Lower lobe of right lung (tissue), 2 donors: ENCODE measurements around the gene CENPO. TPM values are rescaled to one million over a fixed set of nuclear protein-coding genes. Genes with fewer than 3 reads are reported as not detected.

Source experiments
- ATAC-seq, 2 donors: fragments of 200-7000 bp; cut with Tn5 transposase; one replicate each; pipeline ENCODE4 v1.9.1; 2020 to 2022; ENCODE audit warnings: mild to moderate bottlenecking in 2 of 2, moderate library complexity in 2 of 2
- DNase-seq: peaks from one replicate; pipeline ENCODE4 v3.0.0-alpha.2; 2020
- H3K27ac ChIP-seq: fragments of 200-600 bp; one replicate; pipeline ENCODE4 v1.8.0; 2022
- H3K27me3 ChIP-seq: fragments of 200-600 bp; one replicate; pipeline ENCODE4 v1.8.0; 2022; ENCODE audit warnings: low read depth
- H3K36me3 ChIP-seq: fragments of 200-600 bp; one replicate; pipeline ENCODE4 v1.8.0; 2022; ENCODE audit warnings: mild to moderate bottlenecking
- H3K4me1 ChIP-seq: fragments of 200-600 bp; one replicate; pipeline ENCODE4 v1.8.0; 2022
- H3K4me3 ChIP-seq: fragments of 200-600 bp; one replicate; pipeline ENCODE4 v1.8.0; 2022; ENCODE audit warnings: mild to moderate bottlenecking
- H3K9me3 ChIP-seq: fragments of 200-600 bp; one replicate; pipeline ENCODE4 v1.8.0; 2022
- intact Hi-C: fragments of 100-400 bp; cut with DNase I; formaldehyde crosslinking; loops from one replicate; pipeline ENCODE4 v1.11.0; 2022
- total RNA-seq: library from RNA; stranded (reverse); fragmentation: NEBNext Ultra II Directional; extraction: Animal tissue kit (Norgen Biotek cat#: 25700); gene quantifications from one replicate; pipeline ENCODE4 v1.2.1, GENCODE V29; 2021
- TF ChIP-seq, protein P1 (sequence below): fragments of 200-600 bp; IDR thresholded peaks from one replicate; pipeline ENCODE4 v1.8.0; 2022; ENCODE audit warnings: antibody characterized with exemption, mild to moderate bottlenecking
- donor health status: DM: no; HTN: yes; CAD: no; lungs with severe emphysema.

CENPO gene
- total RNA-seq, 1 donor from 2014 or later: 5.3 TPM

DNA sequence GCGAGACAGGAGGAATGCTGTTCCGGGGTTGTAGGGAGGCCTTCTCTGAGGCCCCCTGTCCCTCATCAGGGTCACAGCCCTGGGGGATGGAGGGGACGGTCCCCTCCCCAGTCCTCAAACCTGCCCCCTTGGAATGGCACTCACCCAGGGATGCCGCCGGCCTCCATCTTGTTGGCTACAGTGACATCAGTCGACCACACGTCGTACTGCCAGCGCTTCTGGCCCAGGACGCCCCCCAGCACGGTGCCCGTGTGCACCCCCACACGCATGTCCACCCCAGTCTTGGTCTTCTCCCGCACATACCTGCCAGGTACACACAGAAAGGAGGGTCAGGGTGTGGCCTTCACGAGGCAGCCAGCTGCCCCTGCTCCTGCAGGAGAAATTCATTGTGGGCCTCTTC, 46.5 kb downstream of the CENPO start:
- intact Hi-C loops: no loop called here
- ATAC-seq (no peak), DNase-seq (no peak)
- no peaks in the 10 kb centered on the region for H3K4me1 ChIP-seq
- no peaks in the 10 kb centered on the region for H3K9me3 ChIP-seq
- H3K27me3 ChIP-seq: no peaks in the 10 kb centered on the region
- TF ChIP-seq, protein P1, sequence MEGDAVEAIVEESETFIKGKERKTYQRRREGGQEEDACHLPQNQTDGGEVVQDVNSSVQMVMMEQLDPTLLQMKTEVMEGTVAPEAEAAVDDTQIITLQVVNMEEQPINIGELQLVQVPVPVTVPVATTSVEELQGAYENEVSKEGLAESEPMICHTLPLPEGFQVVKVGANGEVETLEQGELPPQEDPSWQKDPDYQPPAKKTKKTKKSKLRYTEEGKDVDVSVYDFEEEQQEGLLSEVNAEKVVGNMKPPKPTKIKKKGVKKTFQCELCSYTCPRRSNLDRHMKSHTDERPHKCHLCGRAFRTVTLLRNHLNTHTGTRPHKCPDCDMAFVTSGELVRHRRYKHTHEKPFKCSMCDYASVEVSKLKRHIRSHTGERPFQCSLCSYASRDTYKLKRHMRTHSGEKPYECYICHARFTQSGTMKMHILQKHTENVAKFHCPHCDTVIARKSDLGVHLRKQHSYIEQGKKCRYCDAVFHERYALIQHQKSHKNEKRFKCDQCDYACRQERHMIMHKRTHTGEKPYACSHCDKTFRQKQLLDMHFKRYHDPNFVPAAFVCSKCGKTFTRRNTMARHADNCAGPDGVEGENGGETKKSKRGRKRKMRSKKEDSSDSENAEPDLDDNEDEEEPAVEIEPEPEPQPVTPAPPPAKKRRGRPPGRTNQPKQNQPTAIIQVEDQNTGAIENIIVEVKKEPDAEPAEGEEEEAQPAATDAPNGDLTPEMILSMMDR: no peak
- H3K4me3 ChIP-seq: no peak overlapping the region
- H3K27ac ChIP-seq: no peak overlapping the region
- peaks cover 19% of the 10 kb centered on the region for H3K36me3 ChIP-seq

DNA sequence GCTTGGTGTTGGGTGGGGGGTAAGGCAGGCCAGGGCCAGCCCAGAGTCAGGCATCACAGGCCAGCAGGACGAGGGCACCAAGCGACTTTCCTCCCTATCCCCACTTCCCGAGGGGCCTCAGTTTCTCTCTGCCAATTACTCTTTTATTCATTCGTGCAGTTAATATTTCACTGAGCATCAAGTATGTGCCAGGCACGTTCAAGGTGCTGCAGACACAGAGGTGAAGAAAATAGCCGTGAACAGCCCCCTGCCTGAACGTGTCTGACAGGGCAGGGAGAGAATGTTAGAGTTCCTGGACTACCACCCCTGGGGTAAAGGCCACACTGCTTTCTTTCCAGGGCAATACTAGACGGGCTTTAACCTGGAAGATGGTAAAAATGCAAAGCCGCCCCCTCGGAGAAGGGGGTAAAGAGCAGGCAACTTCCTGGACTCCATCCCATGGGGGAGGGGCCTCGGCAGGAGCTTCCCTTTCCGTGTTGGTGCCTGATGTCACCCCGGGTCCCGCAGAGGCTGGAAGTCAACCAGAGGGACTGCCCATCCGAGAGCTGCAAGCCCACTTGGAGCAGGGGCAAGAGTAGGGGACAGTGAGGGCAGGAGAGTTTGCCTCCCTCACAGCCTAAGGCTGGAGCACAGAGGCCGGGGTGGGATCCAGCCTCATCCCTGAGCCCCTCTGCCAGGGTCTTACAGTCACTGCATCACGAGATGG, 47.1 kb downstream of the CENPO start:
- H3K4me1 ChIP-seq: no peaks in the 10 kb centered on the region
- no peaks in the 10 kb centered on the region for H3K9me3 ChIP-seq
- TF ChIP-seq, protein P1: no peak
- peaks cover 19% of the 10 kb centered on the region for H3K36me3 ChIP-seq
- H3K27me3 ChIP-seq: no peaks in the 10 kb centered on the region
- no peak overlapping the region for H3K27ac ChIP-seq
- ATAC-seq: no peak
- intact Hi-C loops: no loop called here
- no peak for DNase-seq
- H3K4me3 ChIP-seq: no peak overlapping the region

DNA sequence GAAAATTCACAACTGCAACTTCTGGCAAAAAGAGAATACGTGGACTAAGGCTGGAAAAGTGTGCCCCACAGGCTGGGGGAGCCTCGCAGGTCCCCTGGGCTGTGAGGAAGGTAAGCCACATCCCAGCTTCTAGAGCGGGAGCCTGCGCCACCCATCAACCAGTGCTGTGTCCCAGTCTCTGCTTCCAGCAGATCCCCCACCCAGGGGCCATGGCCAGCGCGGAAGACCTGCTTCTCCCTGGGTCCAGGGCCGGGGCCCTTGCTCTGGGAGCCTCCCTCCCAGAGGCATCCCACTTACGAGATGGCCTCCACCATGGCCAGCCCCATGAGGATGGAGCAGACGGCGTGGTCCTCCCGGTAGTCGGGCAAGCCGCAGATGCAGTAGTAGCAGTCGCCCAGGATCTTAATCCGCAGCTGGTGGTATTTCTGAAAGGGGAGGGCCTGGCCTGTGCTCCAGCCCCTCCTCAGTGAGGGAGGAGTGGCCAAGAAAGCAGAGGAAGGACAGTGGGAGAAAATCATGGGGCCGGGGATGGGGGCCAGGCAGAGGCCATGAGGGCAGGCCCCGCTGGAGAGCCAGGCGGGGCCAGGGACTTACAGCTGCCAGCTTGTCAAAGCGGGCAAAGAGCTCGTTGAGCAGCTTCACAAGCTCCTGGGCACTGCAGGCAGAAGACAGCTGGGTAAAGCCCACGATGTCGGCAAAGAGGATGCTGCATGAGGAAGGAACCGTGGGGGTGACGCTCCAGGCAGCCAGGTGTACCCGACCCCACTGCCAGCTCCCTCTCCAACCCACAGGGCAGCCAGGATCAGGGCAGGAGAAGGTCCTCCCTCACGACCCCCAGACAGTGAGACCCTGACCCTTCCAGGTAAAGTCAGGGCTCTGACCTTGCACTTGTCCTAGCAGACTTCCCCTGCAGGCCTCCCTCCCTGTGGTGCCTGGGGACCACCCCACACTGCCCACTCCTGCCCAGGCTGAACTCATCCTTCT, 48.0 kb downstream of the CENPO start:
- intact Hi-C loops: no loop called here
- Histone ChIP-seq H3K4me3 (no peak overlapping the region), H3K9me3 (no peaks in the 10 kb centered on the region), H3K27me3 (no peaks in the 10 kb centered on the region), H3K27ac (no peak overlapping the region), H3K36me3 (peaks cover 19% of the 10 kb centered on the region), H3K4me1 (no peaks in the 10 kb centered on the region)
- no peak for DNase-seq
- no peak for ATAC-seq
- TF ChIP-seq, protein P1: no peak

DNA sequence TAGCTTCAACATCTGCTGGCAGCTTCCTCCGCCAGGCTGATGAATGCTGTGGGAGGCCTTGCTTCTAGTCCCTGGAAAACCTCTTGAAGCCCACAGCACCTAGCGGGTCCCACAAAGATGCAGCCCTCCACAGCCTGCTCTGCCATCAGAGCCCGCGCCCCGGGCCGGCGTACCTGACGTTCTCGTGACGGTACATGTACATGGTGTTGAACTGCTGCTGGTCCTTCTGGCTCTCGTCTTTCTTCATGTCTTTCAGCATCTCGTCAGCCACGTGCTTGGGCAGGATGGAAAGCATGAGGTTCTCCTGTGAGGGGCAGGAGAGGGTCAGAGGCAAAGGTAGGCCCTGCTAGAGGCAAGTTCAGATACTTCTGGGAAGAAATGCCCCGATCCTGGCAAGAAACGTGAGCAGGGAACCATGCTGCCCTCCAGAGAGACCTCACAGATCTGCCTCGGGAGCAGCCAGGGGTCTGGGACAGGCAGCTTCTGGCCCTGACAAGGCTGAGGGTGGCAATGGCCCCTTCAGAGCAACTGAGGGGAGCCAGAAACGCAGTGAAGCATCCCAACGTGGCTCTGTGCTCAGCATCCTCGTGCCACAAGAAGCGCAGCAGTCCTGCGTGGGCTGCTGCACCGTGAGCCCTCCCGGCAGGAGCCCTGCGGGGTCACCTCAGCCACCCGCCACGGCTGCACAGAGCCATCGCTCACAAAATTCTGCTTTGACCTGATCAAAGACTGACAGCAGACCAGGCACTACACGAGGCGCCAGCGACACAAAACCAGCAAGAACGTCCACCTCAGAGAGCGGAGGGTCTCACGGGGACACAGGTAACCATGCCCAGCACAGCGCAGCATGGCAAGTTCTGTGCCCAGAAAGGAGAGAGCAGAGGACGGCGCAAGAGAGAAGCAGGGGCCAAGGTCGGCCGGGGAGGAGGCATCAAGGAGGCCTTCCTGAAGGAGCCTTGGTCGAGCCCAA, 49.1 kb downstream of the CENPO start:
- Histone ChIP-seq H3K27ac (no peak overlapping the region), H3K27me3 (no peaks in the 10 kb centered on the region), H3K4me1 (no peaks in the 10 kb centered on the region), H3K4me3 (no peak overlapping the region), H3K9me3 (no peaks in the 10 kb centered on the region), H3K36me3 (peaks cover 19% of the 10 kb centered on the region)
- DNase-seq (peak; percentile 18), ATAC-seq (no peak)
- TF ChIP-seq, protein P1: no peak
- intact Hi-C loops: no loop called here

DNA sequence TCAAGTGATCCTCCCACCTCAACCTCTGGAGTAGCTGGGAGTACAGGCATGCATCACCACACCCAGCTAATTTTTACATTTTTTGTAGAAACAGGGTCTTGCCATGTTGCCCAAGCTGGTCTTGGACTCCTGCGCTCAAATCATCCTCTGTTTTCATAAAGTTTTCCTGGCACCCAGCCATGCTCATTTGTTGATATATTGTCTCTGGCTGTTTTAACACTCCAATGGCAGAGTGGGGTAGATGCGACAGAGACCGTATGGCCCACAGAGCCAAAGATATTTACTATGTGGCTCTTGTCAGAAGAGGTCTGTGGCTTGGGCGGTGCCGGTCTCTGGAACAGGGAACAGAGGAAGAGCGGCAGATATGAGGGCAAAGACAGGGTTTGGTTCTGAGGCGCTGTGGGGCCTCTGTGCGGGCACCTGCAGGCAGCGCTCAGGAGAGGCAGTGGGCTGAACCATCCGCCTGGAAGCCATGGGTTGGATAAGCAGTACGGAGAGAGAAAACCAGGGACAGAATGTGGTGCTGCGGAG, 50.2 kb downstream of the CENPO start:
- no peaks in the 10 kb centered on the region for H3K27me3 ChIP-seq
- no peak overlapping the region for H3K4me3 ChIP-seq
- DNase-seq: no peak

More for the DNA sequence above, 50.2 kb downstream of the CENPO start:
- TF ChIP-seq, protein P1: no peak
- intact Hi-C loops: no loop called here
- no peaks in the 10 kb centered on the region for H3K4me1 ChIP-seq
- H3K9me3 ChIP-seq: no peaks in the 10 kb centered on the region
- no peak overlapping the region for H3K27ac ChIP-seq
- no peak for ATAC-seq
- H3K36me3 ChIP-seq: peaks cover 15% of the 10 kb centered on the region
